Right lobe of liver (tissue), 6 donors: Measurements from ENCODE around the gene FITM1. TPM values are rescaled to one million over a fixed set of nuclear protein-coding genes. Genes with fewer than 3 reads are reported as not detected.
A peak's percentile ranks its signal among the peaks of the same experiment; 100 is the strongest.

ENCODE experiments used
- ATAC-seq, 4 donors: fragments of 200-7000 bp; cut with Tn5 transposase; one replicate each; pipeline ENCODE4 v1.9.1; 2020; ENCODE audit warnings: mild to moderate bottlenecking in 4 of 4, moderate library complexity in 4 of 4
- DNase-seq, 3 donors: peaks; one replicate each; pipeline ENCODE4 v3.0.0-alpha.2; 2020
- H3K27ac ChIP-seq, 3 donors: fragments of 200-600 bp; one replicate each; pipeline ENCODE4 v1.8.0; 2022
- H3K27me3 ChIP-seq, 2 donors: fragments of 200-600 bp; one replicate each; pipeline ENCODE4 v1.8.0; 2022
- H3K36me3 ChIP-seq, 4 donors: fragments of 200-600 bp; sonication (generic) in 1 of 4; one replicate each; pipeline versions ENCODE4 v1.5.1 to v1.8.0; 2017 to 2022; ENCODE audit warnings: control low read depth in 1 of 4
- H3K4me1 ChIP-seq, 4 donors: fragments of 200-600 bp; sonication (generic) in 1 of 4; one replicate each; pipeline versions ENCODE4 v1.5.1 to v1.8.0; 2017 to 2022; ENCODE audit warnings: control low read depth in 1 of 4
- H3K4me3 ChIP-seq, 3 donors: fragments of 200-600 bp; one replicate each; pipeline ENCODE4 v1.8.0; 2022
- H3K9me3 ChIP-seq, 4 donors: fragments of 200-600 bp; sonication (generic) in 1 of 4; one replicate each; pipeline versions ENCODE4 v1.5.1 to v1.8.0; 2017 to 2022; ENCODE audit warnings: control low read depth in 1 of 4
- POLR2A ChIP-seq: fragments of 450-650 bp; IDR thresholded peaks from one replicate; pipeline ENCODE4 v1.6.1; 2017; ENCODE audit warnings: antibody characterized with exemption, mild to moderate bottlenecking
- WGBS: methylation state at CpG from one replicate; pipeline ENCODE4 v1.1.6; 2018; ENCODE audit warnings: low coverage, low lambda C conversion rate; ENCODE audit not compliant: insufficient coverage; ENCODE audit errors: missing lambda C conversion rate; 5-methylcytosine and 5-hydroxymethylcytosine counted together
- intact Hi-C, 2 donors: fragments of 100-400 bp; cut with DNase I; formaldehyde crosslinking; loops; one replicate each; pipeline versions ENCODE4 v1.11.2 to v1.14.1; 2022
- total RNA-seq, 6 experiments: library from RNA; depleted of rRNA in 2 of 6; stranded (reverse); fragments of >200 nt in 2 of 6; fragmentation: NEBNext Ultra II Directional in 3 of 6; extraction: Animal tissue kit (Norgen Biotek cat#: 25700) in 3 of 6; gene quantifications; one replicate each; pipeline versions ENCODE4 v1.1.0 to v1.2.4, GENCODE V29; 2016 to 2023
- TF ChIP-seq, protein P1 (sequence below), 4 donors: fragments of 200-600 bp in 3 of 4; fragments of 450-650 bp in 1 of 4; IDR thresholded peaks; one replicate each; pipeline versions ENCODE4 v1.5.1 to v1.8.0; 2016 to 2022; ENCODE audit warnings: antibody characterized with exemption in 4 of 4, mild to moderate bottlenecking in 2 of 4
- donor health status: DM: no; HTN: yes; CAD: no.
- donor health status: DM: no; HTN: no; CAD: no.
- donor health status: DM: no; HTN: no; CAD: no.
- donor health status: DM: no; HTN: yes; CAD: no.
- donor health status: DM: no; HTN: yes; CAD: no.

Gene FITM1
- total RNA-seq, 6 experiments from 2014 or later, result 1.5 to 32.5 (median 9.3) TPM

GRCh38 chr14:24127673-24128072 is 2.8 kb upstream of the FITM1 start:
- Histone ChIP-seq H3K4me3 (no peak overlapping the region), H3K27ac (no peak overlapping the region), H3K9me3 (no peaks in the 10 kb centered on the region), H3K27me3 (no peaks in the 10 kb centered on the region), H3K4me1 (peaks cover 0 to 31% (median 14%) of the 10 kb centered on the region in 4 donors), H3K36me3 (peaks cover 0 to 17% (median 4%) of the 10 kb centered on the region in 4 donors)
- no peak for DNase-seq
- intact Hi-C loops, result no loop called here
- TF ChIP-seq POLR2A, result no peak
- TF ChIP-seq, protein P1, sequence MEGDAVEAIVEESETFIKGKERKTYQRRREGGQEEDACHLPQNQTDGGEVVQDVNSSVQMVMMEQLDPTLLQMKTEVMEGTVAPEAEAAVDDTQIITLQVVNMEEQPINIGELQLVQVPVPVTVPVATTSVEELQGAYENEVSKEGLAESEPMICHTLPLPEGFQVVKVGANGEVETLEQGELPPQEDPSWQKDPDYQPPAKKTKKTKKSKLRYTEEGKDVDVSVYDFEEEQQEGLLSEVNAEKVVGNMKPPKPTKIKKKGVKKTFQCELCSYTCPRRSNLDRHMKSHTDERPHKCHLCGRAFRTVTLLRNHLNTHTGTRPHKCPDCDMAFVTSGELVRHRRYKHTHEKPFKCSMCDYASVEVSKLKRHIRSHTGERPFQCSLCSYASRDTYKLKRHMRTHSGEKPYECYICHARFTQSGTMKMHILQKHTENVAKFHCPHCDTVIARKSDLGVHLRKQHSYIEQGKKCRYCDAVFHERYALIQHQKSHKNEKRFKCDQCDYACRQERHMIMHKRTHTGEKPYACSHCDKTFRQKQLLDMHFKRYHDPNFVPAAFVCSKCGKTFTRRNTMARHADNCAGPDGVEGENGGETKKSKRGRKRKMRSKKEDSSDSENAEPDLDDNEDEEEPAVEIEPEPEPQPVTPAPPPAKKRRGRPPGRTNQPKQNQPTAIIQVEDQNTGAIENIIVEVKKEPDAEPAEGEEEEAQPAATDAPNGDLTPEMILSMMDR (IDR thresholded peaks at IDR 0.05), result no peak
- no peak for ATAC-seq
- WGBS, result 94% methylated on average over 2 of the region's 2 CpGs

DNA sequence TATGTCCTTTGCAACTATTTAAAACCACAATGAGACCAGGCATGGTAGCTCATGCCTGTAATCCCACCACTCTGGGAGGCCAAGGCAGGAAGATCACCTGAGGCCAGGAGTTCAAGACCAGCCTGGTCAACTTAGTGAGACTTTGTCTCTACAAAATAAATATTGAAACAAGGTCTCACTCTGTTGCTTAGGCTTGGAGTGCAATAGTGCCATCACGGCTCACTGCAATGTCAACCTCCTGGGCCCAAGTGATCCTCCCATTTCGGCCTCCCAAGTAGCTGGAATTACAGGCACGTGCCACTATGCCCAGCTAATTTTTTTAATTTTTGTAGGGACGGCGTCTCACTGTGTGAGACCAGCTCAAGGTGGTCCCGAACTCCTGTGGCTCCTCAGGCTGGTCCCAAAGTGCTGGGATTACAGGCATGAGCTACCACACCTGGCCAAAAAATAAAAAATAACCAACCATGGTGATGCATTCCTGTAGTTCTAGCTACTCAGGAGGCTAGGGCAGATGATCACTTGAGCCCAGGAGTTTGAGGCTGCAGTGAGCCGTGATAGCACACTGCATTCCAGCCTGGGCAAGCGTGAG is 955 bp upstream of the FITM1 start:
- no peaks in the 10 kb centered on the region for H3K36me3 ChIP-seq
- 98% methylated on average over 5 of the region's 8 CpGs for WGBS
- no peaks in the 10 kb centered on the region for H3K27me3 ChIP-seq
- H3K27ac ChIP-seq, result no peak overlapping the region
- peaks cover 0 to 31% (median 15%) of the 10 kb centered on the region in 4 donors for H3K4me1 ChIP-seq
- DNase-seq, result no peak
- no peak for TF ChIP-seq POLR2A
- TF ChIP-seq, protein P1 (IDR thresholded peaks at IDR 0.05), result no peak
- intact Hi-C loops, result no loop called here
- no peaks in the 10 kb centered on the region for H3K9me3 ChIP-seq
- ATAC-seq, result no peak
- no peak overlapping the region for H3K4me3 ChIP-seq

- peak; percentile 60 to 74 (median 70) for ATAC-seq
- 11% methylated on average over 2 of the region's 7 CpGs for WGBS
- H3K27ac ChIP-seq, result peak overlapping the region; percentile 61 to 86 (median 81)
- DNase-seq, result peak; percentile 55 to 91 (median 78)
- H3K4me3 ChIP-seq, result peak overlapping the region in 1 of 3 donors; percentile 18
- peaks cover 0 to 35% (median 15%) of the 10 kb centered on the region in 4 donors for H3K4me1 ChIP-seq
- intact Hi-C loops, result no loop called here
- no peaks in the 10 kb centered on the region for H3K36me3 ChIP-seq
- peak; percentile 30 for TF ChIP-seq POLR2A
- TF ChIP-seq, protein P1 (IDR thresholded peaks at IDR 0.05), result no peak
- H3K9me3 ChIP-seq, result no peaks in the 10 kb centered on the region
- no peaks in the 10 kb centered on the region for H3K27me3 ChIP-seq
Measured at GRCh38 chr14:24130717-24131548, 474 bp downstream of the FITM1 start.

DNA sequence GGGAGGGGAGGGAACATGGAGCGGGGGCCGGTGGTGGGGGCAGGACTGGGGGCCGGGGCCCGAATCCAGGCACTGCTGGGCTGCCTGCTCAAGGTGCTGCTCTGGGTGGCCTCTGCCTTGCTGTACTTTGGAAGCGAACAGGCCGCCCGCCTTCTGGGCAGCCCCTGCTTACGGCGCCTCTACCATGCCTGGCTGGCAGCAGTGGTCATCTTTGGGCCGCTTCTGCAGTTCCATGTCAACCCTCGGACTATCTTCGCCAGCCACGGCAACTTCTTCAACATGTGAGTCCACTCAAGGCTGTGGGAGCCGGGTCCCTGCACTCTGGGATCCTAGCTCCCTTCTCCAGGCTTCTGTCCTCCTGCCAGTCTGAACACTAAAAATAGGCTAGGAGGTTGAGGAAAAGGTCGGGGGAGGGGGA is 1.1 kb downstream of the FITM1 start:
- TF ChIP-seq, protein P1 (IDR thresholded peaks at IDR 0.05), result no peak
- TF ChIP-seq POLR2A, result no peak
- no peaks in the 10 kb centered on the region for H3K27me3 ChIP-seq
- DNase-seq, result no peak
- intact Hi-C loops, result no loop called here
- peak; percentile 0 to 17 (median 3) for ATAC-seq
- WGBS, result 39% methylated on average over 5 of the region's 15 CpGs
- peaks cover 0 to 36% (median 15%) of the 10 kb centered on the region in 4 donors for H3K4me1 ChIP-seq
- H3K36me3 ChIP-seq, result no peaks in the 10 kb centered on the region
- H3K4me3 ChIP-seq, result peak overlapping the region in 1 of 3 donors; percentile 18
- H3K9me3 ChIP-seq, result no peaks in the 10 kb centered on the region
- peak overlapping the region; percentile 61 to 86 (median 81) for H3K27ac ChIP-seq
